ENCODE results near the gene DUSP22. TPM values are rescaled to one million over a fixed set of nuclear protein-coding genes. Genes with fewer than 3 reads are reported as not detected.
"Not testable (repeated sequence)": the region's sequence is repeated elsewhere in the genome, so short reads cannot be mapped to it uniquely, and the experiment has no call there.

Gene DUSP22
- total RNA-seq, 2 donors from 2014 or later = 22.2 to 33.3 TPM

DNA sequence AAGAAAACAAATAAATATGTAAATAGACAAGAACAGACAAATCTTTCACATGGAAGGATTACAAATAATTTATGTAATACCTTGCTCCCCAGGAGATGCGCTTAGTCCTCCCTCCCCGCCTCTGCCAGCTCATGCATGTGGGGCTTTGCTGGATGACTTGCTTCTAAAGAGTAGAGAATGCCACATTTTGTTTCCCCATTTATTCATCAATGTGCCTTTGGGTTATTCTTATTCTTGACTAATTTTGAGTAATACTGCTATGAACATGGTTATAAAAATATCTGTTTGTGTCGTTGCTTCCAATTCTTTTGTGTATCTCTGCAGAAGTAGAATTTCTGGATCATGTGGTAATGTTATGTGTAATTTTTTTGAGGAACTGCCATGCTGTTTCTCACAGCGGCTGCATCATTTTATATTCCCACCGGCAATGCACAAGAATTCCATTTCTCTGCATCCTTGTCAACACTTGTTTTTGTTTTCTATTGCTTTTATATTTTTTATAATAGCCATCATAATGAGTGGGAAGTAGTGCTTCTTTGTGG, 23.8 kb upstream of the DUSP22 start:
- Mint-ChIP-seq H3K27ac (no peak overlapping the region), H3K9me3 (peaks cover 5 to 9% of the 10 kb centered on the region in 2 donors), H3K36me3 (no peaks in the 10 kb centered on the region)
- DNase-seq (ENCODE audit: low spot score in 2 of 2) (no peak), ATAC-seq (no peak)

DNA sequence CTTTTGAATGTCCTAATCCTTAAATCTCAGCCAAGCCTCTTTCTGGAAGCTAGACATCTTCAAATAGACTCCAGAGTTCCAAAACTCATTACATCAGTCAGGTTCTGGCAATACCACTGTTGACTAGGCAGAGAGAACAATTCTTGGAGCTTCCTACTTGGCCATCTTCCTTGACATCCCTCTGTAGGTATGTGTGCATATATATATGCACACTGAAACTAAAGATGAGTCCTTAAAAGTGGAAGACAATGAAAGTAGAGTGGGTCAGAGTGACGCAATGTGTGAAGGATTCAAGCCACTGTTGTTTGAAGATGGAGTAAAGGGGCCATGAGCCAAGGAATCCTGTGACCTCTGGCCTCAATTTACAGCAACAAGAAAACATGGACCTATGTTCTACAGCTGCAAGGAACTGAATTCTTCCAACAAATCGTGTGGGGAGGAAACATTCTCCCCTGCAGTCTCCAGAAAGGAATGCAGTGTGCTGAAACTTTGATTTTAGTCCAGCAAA, 18.7 kb upstream of the DUSP22 start:
- DNase-seq (ENCODE audit: low spot score in 2 of 2) (no peak), ATAC-seq (no peak)
- H3K36me3 Mint-ChIP-seq = no peaks in the 10 kb centered on the region
- no peak overlapping the region for H3K27ac Mint-ChIP-seq
- H3K9me3 Mint-ChIP-seq = peaks cover 4 to 5% of the 10 kb centered on the region in 2 donors

DNA sequence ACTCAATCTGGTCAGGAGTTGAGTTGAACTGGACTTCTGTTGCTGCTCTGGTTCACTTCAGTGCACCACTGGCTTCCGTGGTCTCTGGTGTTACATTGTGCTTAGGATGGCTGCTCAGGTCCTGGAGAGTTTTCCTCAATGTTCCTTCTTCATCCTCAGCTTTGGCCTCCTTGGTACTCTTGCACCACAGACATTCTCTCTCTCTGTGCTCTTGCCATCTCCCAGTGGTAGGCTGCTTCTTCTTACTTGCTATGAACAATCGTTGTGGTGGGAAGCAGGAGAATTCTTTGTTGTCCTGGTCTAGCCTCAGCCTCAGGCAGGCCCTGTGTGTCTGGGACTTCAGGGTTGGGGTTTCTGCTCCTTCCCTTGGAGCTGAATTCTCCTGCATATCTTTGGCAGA, 14.5 kb upstream of the DUSP22 start:
- H3K9me3 Mint-ChIP-seq = peaks cover 7 to 15% of the 10 kb centered on the region in 2 donors
- ATAC-seq = no peak

GRCh38 chr6:278494-278893, 13.8 kb upstream of the DUSP22 start:
- ATAC-seq (no peak), DNase-seq (ENCODE audit: low spot score in 2 of 2) (peak in 1 of 2 donors; percentile 34)
- H3K9me3 Mint-ChIP-seq = peaks cover 7 to 19% of the 10 kb centered on the region in 2 donors
- H3K27ac Mint-ChIP-seq = no peak overlapping the region
- peaks cover 17 to 19% of the 10 kb centered on the region in 2 donors for H3K36me3 Mint-ChIP-seq

More for the DNA sequence above, 14.5 kb upstream of the DUSP22 start:
- no peak for DNase-seq (ENCODE audit: low spot score in 2 of 2)
- Mint-ChIP-seq H3K27ac (no peak overlapping the region), H3K36me3 (peaks cover 10 to 12% of the 10 kb centered on the region in 2 donors)

- H3K9me3 Mint-ChIP-seq = peaks cover 7 to 19% of the 10 kb centered on the region in 2 donors
- H3K27ac Mint-ChIP-seq = no peak overlapping the region
- DNase-seq (ENCODE audit: low spot score in 2 of 2) (no peak), ATAC-seq (no peak)
- peaks cover 19% of the 10 kb centered on the region in 2 donors for H3K36me3 Mint-ChIP-seq
Measured at GRCh38 chr6:279341-280029, 12.8 kb upstream of the DUSP22 start.

- no peak for ATAC-seq
- no peak for DNase-seq (ENCODE audit: low spot score in 2 of 2)
- Mint-ChIP-seq H3K27ac (no peak overlapping the region), H3K36me3 (peaks cover 19% of the 10 kb centered on the region in 2 donors), H3K9me3 (peaks cover 7 to 19% of the 10 kb centered on the region in 2 donors)
Measured at GRCh38 chr6:280775-281468, 11.4 kb upstream of the DUSP22 start.

- Mint-ChIP-seq H3K36me3 (peaks cover 19% of the 10 kb centered on the region in 2 donors), H3K27ac (peak overlapping the region in 1 of 2 donors; percentile 1), H3K9me3 (peaks cover 7 to 19% of the 10 kb centered on the region in 2 donors)
- ATAC-seq = no peak
- DNase-seq (ENCODE audit: low spot score in 2 of 2) = no peak
Measured at GRCh38 chr6:281469-282103, 10.7 kb upstream of the DUSP22 start.

- Mint-ChIP-seq H3K9me3 (peaks cover 7 to 19% of the 10 kb centered on the region in 2 donors), H3K36me3 (peaks cover 19% of the 10 kb centered on the region in 2 donors), H3K27ac (no peak overlapping the region)
- no peak for ATAC-seq
- DNase-seq (ENCODE audit: low spot score in 2 of 2) = no peak
Measured at GRCh38 chr6:282177-282866, 10.0 kb upstream of the DUSP22 start.

- ATAC-seq (no peak), DNase-seq (ENCODE audit: low spot score in 2 of 2) (no peak)
- Mint-ChIP-seq H3K36me3 (peaks cover 19% of the 10 kb centered on the region in 2 donors), H3K27ac (no peak overlapping the region), H3K9me3 (peaks cover 7 to 19% of the 10 kb centered on the region in 2 donors)
Measured at GRCh38 chr6:282867-283416, 9.3 kb upstream of the DUSP22 start.

- Mint-ChIP-seq H3K36me3 (peaks cover 19 to 26% of the 10 kb centered on the region in 2 donors), H3K27ac (no peak overlapping the region), H3K9me3 (peaks cover 7 to 19% of the 10 kb centered on the region in 2 donors)
- DNase-seq (ENCODE audit: low spot score in 2 of 2) (no peak), ATAC-seq (no peak)
Measured at GRCh38 chr6:284486-284885, 7.8 kb upstream of the DUSP22 start.

DNA sequence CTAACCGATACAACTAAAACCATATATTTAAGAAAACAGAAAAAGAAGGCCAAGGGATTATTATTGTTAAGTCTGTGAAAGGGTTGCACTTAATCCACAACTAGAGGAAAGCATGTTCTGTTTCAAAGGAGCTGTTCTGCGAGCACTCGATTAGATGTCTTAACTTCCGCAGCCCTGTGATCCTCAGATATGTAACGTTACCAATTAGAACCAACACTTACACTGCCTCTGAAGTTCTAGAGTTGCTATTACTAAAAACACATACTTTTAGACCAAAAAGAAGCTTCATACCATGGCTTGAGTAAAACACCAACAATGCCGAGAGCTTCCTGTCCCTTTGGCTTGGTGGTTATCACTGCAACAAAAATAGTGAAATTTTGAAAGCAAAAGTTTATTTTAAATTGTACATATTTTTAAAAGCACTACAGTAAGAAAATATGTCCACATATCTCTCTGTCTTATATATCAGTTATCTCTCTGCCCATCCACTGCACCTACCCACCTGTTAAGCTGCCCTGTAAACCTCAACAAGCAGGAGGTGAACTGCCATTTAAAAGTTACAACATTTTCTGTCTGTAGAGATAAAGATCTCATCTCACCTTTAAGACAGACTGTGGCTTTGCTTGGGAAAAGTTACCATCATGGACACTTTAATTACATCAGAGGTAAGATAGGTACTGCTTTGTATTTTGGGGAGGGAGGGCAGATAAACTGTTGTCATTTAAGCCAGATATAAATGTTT, 7.1 kb upstream of the DUSP22 start:
- H3K27ac Mint-ChIP-seq = no peak overlapping the region
- DNase-seq (ENCODE audit: low spot score in 2 of 2) (no peak), ATAC-seq (peak; percentile 37 to 65)
- peaks cover 19 to 27% of the 10 kb centered on the region in 2 donors for H3K36me3 Mint-ChIP-seq
- H3K9me3 Mint-ChIP-seq = peaks cover 7 to 19% of the 10 kb centered on the region in 2 donors

- not testable (repeated sequence) for ATAC-seq; H3K27ac Mint-ChIP-seq; DNase-seq (ENCODE audit: low spot score in 2 of 2)
- peaks cover 12 to 24% of the 10 kb centered on the region in 2 donors for H3K36me3 Mint-ChIP-seq
- peaks cover 4 to 14% of the 10 kb centered on the region in 2 donors for H3K9me3 Mint-ChIP-seq
Measured at GRCh38 chr6:285902-286301, 6.4 kb upstream of the DUSP22 start.

- DNase-seq (ENCODE audit: low spot score in 2 of 2) (no peak), ATAC-seq (no peak)
- no peak overlapping the region for H3K27ac Mint-ChIP-seq
- H3K9me3 Mint-ChIP-seq = peaks cover 0 to 10% of the 10 kb centered on the region in 2 donors
- peaks cover 8 to 19% of the 10 kb centered on the region in 2 donors for H3K36me3 Mint-ChIP-seq
Measured at GRCh38 chr6:286681-287488, 5.4 kb upstream of the DUSP22 start.

DNA sequence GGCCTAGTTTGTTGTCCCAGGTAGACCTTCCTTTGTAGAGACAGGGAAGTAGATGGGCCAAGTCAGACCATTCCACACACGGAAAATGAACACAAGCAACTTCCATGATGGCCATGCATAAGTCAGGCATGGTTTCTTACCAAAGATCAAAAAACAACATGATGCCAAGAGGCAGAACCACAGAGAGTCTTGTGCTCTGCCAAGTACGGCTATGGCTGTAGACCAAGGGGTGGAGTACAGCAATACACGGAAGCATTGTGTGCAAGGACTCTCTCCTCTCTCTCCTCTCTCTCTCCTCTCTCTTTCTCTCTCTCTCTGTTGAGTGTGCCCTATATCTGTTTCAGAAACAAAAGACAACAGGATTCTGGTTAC, 4.8 kb upstream of the DUSP22 start:
- ATAC-seq = no peak
- no peak for DNase-seq (ENCODE audit: low spot score in 2 of 2)
- peaks cover 0 to 9% of the 10 kb centered on the region in 2 donors for H3K9me3 Mint-ChIP-seq
- H3K36me3 Mint-ChIP-seq = peaks cover 8 to 19% of the 10 kb centered on the region in 2 donors
- H3K27ac Mint-ChIP-seq = no peak overlapping the region

DNA sequence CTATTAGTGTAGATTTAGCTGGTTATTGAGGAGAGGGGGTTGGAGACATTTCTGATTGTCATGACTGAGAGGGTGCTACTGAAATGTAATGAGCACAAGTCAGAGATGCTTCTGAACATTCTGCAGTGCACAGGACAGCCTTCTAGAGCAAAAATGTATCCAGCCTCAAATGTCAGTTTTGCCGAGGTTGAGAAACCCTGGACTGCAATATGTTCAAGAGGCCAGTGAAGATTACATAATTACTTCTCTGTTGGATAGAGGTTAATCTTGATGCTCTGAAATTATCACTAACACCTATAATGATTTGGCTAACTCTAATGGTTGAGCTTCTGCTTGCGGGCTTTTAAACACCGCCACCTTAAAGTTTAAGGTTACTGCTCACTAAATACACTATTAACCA, 3.4 kb upstream of the DUSP22 start:
- ATAC-seq (no peak), DNase-seq (ENCODE audit: low spot score in 2 of 2) (no peak)
- H3K9me3 Mint-ChIP-seq = no peaks in the 10 kb centered on the region
- peaks cover 10 to 20% of the 10 kb centered on the region in 2 donors for H3K36me3 Mint-ChIP-seq
- no peak overlapping the region for H3K27ac Mint-ChIP-seq
